ENCODE measurements around the gene VSIR. TPM values are rescaled to one million over a fixed set of nuclear protein-coding genes. Genes with fewer than 3 reads are reported as not detected.

VSIR gene
- total RNA-seq, 1 donor from 2014 or later, result 2.9 TPM

- H3K27me3 ChIP-seq (ENCODE audit: insufficient read depth, low read length), result peaks cover 15% of the 10 kb centered on the region
- FAIRE-seq (no peak), DNase-seq (ENCODE audit: low read depth) (no peak)
- Mint-ChIP-seq H3K27me3 (ENCODE audit: low read depth, unreplicated experiment) (peaks cover 39% of the 10 kb centered on the region), H3K36me3 (ENCODE audit: low read depth, unreplicated experiment) (no peaks in the 10 kb centered on the region), H3K4me3 (ENCODE audit: unreplicated experiment) (no peak overlapping the region), H3K9me3 (ENCODE audit: unreplicated experiment) (peaks cover 4% of the 10 kb centered on the region), H3K4me1 (ENCODE audit: low read depth, unreplicated experiment) (peaks cover 14% of the 10 kb centered on the region), H3K27ac (ENCODE audit: unreplicated experiment) (no peak overlapping the region)
- TF ChIP-seq EZH2 (IDR thresholded peaks at IDR 0.05; ENCODE audit: insufficient read depth, low read length) (no peak), CTCF (IDR thresholded peaks at IDR 0.05; ENCODE audit: insufficient read depth, low read depth, low read length) (no peak)
- H3K4me1 ChIP-seq (ENCODE audit: insufficient read depth, low read length), result peaks cover 7% of the 10 kb centered on the region
- no peak overlapping the region for H3K9ac ChIP-seq (ENCODE audit: low read length)
- H3K4me3 ChIP-seq (ENCODE audit: insufficient read depth, low read depth, low read length), result no peak overlapping the region
- no peaks in the 10 kb centered on the region for H3K36me3 ChIP-seq (ENCODE audit: insufficient read depth, low read length)
- no peaks in the 10 kb centered on the region for H3K79me2 ChIP-seq (ENCODE audit: insufficient read depth, low read length)
- H3K27ac ChIP-seq (ENCODE audit: low read depth, low read length), result no peak overlapping the region
- H3K4me2 ChIP-seq (ENCODE audit: low read length), result no peak overlapping the region
- H2AFZ ChIP-seq (ENCODE audit: low read depth, low read length), result no peak overlapping the region
- H3K9me3 ChIP-seq (ENCODE audit: insufficient read depth, low read depth, low read length), result no peaks in the 10 kb centered on the region
- no peaks in the 10 kb centered on the region for H4K20me1 ChIP-seq (ENCODE audit: insufficient read depth, low read length)
These were observed 48.1 kb downstream of the VSIR start for GRCh38 chr10:71725249-71725648.

- peaks cover 15% of the 10 kb centered on the region for H3K27me3 ChIP-seq (ENCODE audit: insufficient read depth, low read length)
- no peak for FAIRE-seq
- H3K9ac ChIP-seq (ENCODE audit: low read length), result no peak overlapping the region
- H3K4me3 ChIP-seq (ENCODE audit: insufficient read depth, low read depth, low read length), result no peak overlapping the region
- Mint-ChIP-seq H3K9me3 (ENCODE audit: unreplicated experiment) (peaks cover 4% of the 10 kb centered on the region), H3K27me3 (ENCODE audit: low read depth, unreplicated experiment) (peaks cover 37% of the 10 kb centered on the region), H3K27ac (ENCODE audit: unreplicated experiment) (no peak overlapping the region), H3K4me1 (ENCODE audit: low read depth, unreplicated experiment) (peaks cover 14% of the 10 kb centered on the region), H3K36me3 (ENCODE audit: low read depth, unreplicated experiment) (no peaks in the 10 kb centered on the region), H3K4me3 (ENCODE audit: unreplicated experiment) (no peak overlapping the region)
- no peaks in the 10 kb centered on the region for H4K20me1 ChIP-seq (ENCODE audit: insufficient read depth, low read length)
- H3K9me3 ChIP-seq (ENCODE audit: insufficient read depth, low read depth, low read length), result no peaks in the 10 kb centered on the region
- peaks cover 7% of the 10 kb centered on the region for H3K4me1 ChIP-seq (ENCODE audit: insufficient read depth, low read length)
- DNase-seq (ENCODE audit: low read depth), result no peak
- H2AFZ ChIP-seq (ENCODE audit: low read depth, low read length), result no peak overlapping the region
- no peaks in the 10 kb centered on the region for H3K79me2 ChIP-seq (ENCODE audit: insufficient read depth, low read length)
- no peak overlapping the region for H3K4me2 ChIP-seq (ENCODE audit: low read length)
- no peaks in the 10 kb centered on the region for H3K36me3 ChIP-seq (ENCODE audit: insufficient read depth, low read length)
- TF ChIP-seq EZH2 (IDR thresholded peaks at IDR 0.05; ENCODE audit: insufficient read depth, low read length) (no peak), CTCF (IDR thresholded peaks at IDR 0.05; ENCODE audit: insufficient read depth, low read depth, low read length) (no peak)
- no peak overlapping the region for H3K27ac ChIP-seq (ENCODE audit: low read depth, low read length)
These were observed 48.8 kb downstream of the VSIR start for GRCh38 chr10:71724539-71724938.

- TF ChIP-seq CTCF (IDR thresholded peaks at IDR 0.05; ENCODE audit: insufficient read depth, low read depth, low read length), result no peak
- no peak for TF ChIP-seq EZH2 (IDR thresholded peaks at IDR 0.05; ENCODE audit: insufficient read depth, low read length)
- Mint-ChIP-seq H3K9me3 (ENCODE audit: unreplicated experiment) (peaks cover 4% of the 10 kb centered on the region), H3K36me3 (ENCODE audit: low read depth, unreplicated experiment) (no peaks in the 10 kb centered on the region), H3K4me1 (ENCODE audit: low read depth, unreplicated experiment) (peaks cover 14% of the 10 kb centered on the region), H3K27me3 (ENCODE audit: low read depth, unreplicated experiment) (peaks cover 38% of the 10 kb centered on the region), H3K27ac (ENCODE audit: unreplicated experiment) (no peak overlapping the region), H3K4me3 (ENCODE audit: unreplicated experiment) (no peak overlapping the region)
- no peak overlapping the region for H3K4me3 ChIP-seq (ENCODE audit: insufficient read depth, low read depth, low read length)
- no peak overlapping the region for H2AFZ ChIP-seq (ENCODE audit: low read depth, low read length)
- no peaks in the 10 kb centered on the region for H3K9me3 ChIP-seq (ENCODE audit: insufficient read depth, low read depth, low read length)
- H3K4me2 ChIP-seq (ENCODE audit: low read length), result no peak overlapping the region
- FAIRE-seq (no peak), DNase-seq (ENCODE audit: low read depth) (no peak)
- H3K27me3 ChIP-seq (ENCODE audit: insufficient read depth, low read length), result peaks cover 15% of the 10 kb centered on the region
- peaks cover 7% of the 10 kb centered on the region for H3K4me1 ChIP-seq (ENCODE audit: insufficient read depth, low read length)
- H3K36me3 ChIP-seq (ENCODE audit: insufficient read depth, low read length), result no peaks in the 10 kb centered on the region
- no peaks in the 10 kb centered on the region for H3K79me2 ChIP-seq (ENCODE audit: insufficient read depth, low read length)
- no peak overlapping the region for H3K27ac ChIP-seq (ENCODE audit: low read depth, low read length)
- H3K9ac ChIP-seq (ENCODE audit: low read length), result no peak overlapping the region
- no peaks in the 10 kb centered on the region for H4K20me1 ChIP-seq (ENCODE audit: insufficient read depth, low read length)
These were observed 50.0 kb downstream of the VSIR start for GRCh38 chr10:71723311-71723710.

Measured in astrocyte (in vitro differentiated cells and primary cell).